Activated CD4-positive, CD25-positive, alpha-beta regulatory T cell treated with anti-CD3 and anti-CD28 coated beads, Interleukin-2, amount 50 U/mL, for 16 hours (primary cell): ENCODE results near the gene SCFD2.
"Not testable (repeated sequence)": the region's sequence is repeated elsewhere in the genome, so short reads cannot be mapped to it uniquely, and the experiment has no call there.

Experiments used
- DNase-seq: peaks from one replicate; pipeline ENCODE4 v3.0.0-alpha.2; 2020; ENCODE audit warnings: low read depth, low spot score

The SCFD2 gene

GRCh38 chr4:53346392-53346791 is 19.5 kb downstream of the SCFD2 start:
- DNase-seq: not testable (repeated sequence)

GRCh38 chr4:53340145-53340544 is 25.7 kb downstream of the SCFD2 start:
- DNase-seq: not testable (repeated sequence)

DNA sequence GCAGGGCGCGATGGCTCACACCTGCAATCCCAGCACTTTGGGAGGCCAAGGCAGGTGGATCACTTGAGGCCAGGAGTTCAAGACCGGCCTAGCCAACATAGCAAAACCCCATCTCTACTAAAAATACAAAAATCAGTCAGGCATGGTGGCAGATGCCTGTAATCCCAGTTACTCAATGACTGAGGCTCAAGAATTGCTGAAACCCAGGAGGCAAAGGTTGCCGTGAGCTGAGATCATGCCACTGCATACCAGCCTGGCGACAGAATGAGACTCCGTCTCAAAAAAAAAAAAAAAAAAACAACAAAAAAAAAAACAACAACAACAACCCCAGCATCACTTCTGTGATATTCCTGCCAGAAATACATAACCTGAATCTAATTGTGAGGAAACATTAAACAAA is 30.9 kb downstream of the SCFD2 start:
- not testable (repeated sequence) for DNase-seq

DNA sequence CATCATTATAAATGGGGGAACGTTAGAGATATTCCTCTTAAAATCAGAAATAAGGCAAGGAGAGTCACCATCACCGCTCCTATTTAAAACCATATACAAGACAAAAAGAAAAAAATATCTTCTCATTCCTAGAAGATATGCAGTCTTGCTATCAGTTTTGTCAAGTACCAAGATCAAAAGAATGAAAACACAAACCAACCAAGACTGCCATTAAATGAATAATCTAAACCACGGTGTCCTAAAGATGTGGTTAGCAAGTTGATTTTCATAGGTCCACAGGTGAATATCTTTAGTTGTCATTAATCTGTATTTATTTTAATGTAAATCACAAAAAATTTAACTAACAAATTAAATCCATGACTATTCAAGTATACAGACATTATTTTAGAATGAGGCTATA is 39.3 kb downstream of the SCFD2 start:
- DNase-seq: no peak

DNA sequence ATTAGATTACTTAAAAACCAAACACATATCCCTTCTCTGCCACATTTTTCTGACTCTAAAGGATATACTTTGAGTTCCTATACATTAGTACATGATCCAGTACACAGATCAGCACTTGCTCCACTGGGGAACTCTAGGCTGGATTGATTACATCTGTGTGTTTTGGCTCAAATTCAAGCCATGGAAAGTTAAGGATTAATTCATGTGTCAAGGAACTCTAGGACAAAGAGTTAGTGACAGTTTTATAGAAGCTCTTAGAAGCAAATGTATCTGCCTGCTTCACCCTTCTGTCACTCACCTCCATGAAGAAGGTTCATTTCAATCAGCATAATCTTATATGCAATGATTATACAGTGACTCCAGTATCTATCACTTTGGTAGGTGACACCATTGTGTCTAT is 43.2 kb downstream of the SCFD2 start:
- no peak for DNase-seq

DNA sequence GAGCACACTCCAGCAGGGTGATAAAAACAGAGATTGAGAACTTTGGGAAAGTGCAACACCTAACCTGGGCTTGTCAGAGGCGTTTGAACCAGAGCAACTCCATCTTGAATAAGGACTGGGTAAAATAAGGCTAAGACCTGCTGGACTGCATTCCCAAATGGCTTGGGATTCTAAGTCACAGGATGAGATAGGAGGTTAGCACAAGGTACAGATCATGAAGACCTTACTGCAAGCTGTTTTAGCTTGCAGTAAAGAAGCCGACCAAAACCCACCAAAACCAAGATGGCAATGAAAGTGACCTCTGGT is 43.9 kb downstream of the SCFD2 start:
- no peak for DNase-seq

GRCh38 chr4:53321151-53321983 is 44.5 kb downstream of the SCFD2 start:
- no peak for DNase-seq

DNA sequence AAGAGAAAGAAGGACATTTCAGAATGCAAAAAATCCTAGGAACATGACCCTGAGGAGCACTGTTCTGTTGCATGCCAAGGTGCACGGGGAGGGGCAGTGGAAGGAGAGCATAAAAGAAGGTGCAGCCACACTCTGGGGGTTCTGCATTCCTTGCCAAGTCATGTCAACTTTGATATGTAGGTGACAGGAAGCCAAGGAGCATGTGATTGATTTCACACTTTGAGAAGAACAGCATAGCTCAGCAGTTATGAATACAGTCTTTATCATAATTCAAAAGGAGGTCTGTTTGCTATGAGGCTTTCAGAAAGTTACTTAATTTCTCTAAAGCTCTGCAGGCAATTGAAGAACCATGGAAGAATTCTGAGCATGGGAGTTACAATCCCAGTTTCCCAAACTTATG is 50.6 kb downstream of the SCFD2 start:
- DNase-seq: no peak

- DNase-seq: no peak
These were observed 51.6 kb downstream of the SCFD2 start for GRCh38 chr4:53314252-53314651.

DNA sequence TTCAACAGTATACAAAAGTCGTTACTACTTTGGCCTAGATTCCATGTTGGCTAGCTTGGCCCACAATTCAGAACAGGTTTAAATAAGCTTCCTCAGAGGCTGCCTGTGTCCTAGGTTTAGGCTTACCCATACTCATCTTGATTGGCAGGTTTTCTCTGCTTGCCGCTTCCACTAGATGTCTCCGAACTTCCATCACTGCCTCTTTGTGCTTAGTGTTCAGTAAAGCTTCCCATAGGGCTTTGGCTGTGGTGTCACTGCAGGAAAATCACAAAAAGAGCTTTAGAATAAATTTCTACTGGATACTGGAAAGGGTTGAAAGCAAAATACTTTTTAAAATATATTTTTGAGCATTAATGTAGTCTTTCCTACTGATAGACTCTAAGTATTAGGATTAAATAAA is 52.4 kb downstream of the SCFD2 start:
- no peak for DNase-seq

GRCh38 chr4:53309321-53310040 is 56.4 kb downstream of the SCFD2 start:
- no peak for DNase-seq

- DNase-seq: no peak
These were observed 57.8 kb downstream of the SCFD2 start for GRCh38 chr4:53307819-53308780.

DNA sequence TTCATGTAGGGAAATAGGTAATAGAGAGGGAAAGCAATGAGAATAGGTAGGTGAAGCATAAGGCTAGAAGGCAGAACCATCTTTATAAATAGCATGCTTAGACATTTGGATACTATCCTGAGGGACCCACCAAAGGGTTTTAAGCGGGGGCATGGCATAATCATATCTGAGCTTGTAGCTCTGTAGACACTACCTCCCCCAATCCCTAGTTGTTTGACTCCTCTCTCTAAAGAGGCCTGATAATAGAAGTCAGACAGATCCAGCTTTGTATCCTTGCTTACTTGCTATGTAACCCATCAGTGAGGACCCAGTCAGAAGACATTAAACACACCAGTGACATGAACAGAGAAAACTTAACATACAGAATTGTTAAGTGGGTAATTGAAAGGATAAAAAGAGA is 58.7 kb downstream of the SCFD2 start:
- no peak for DNase-seq

GRCh38 chr4:53306729-53307128 is 59.1 kb downstream of the SCFD2 start:
- DNase-seq: no peak

DNA sequence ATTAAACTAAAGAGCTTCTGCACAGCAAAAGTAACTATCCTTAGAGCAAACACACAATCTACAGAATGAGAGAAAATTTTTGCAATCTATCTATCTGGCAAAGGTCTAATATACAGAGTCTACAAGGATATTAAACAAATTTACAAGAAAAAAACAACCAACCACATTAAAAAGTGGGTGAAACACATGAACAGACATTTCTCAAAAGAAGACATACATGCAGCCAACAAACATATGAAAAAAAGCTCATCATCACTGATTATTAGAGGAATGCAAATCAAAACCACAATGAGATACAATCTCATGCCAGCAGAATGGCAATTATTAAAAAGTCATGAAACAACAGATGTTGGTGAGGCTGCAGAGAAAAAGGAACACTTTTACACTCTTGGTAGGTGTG is 73.7 kb downstream of the SCFD2 start:
- not testable (repeated sequence) for DNase-seq

GRCh38 chr4:53281438-53281837 is 84.4 kb downstream of the SCFD2 start:
- DNase-seq: no peak

DNA sequence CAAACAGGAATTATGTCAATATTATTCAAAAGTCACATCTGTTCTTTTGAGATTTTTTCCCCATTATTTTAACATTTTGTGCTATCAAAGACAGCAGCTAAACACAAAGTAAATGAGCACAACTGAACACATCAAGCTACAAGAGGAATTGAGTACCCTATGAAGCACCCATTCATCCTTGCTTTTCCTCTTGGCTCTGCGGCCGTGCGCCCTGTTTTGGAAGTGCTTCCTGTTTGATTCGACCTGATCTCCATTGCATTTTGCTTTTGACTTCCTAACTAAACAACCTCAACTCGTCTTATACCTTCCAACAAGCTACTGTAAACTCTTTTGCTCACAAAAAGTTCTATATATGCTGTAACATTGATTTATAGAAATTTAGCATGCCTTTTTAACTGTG is 85.0 kb downstream of the SCFD2 start:
- no peak for DNase-seq

DNA sequence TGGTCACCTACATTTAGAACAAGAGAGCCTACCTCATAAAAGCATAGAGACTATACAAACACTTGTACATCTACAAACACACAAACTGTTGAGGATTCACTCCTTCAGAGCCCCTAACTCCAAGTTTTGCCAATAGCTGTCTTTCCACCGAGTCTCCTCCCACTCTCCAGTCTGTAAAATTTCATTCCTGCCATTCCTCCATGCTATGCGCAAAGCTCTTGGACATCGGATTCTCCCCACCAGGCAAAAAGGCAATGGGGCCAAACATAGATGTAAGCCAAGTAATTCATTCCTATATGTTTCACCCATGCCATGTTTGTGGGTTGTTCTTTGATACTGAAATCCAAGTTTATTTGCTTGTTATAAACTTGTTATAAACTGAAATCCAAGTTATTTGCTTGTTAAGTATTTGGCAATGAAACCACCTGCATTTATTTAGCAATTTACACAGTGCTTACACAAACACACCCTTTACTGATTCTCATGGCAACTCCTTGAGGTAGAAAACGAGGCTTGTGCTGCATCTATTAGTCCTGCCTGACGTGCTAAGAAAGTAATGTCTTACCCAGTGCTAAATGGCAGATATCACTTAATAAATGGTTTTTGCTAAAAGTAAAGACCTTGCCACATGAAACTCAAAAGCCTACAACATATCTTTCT is 91.1 kb downstream of the SCFD2 start:
- no peak for DNase-seq

DNA sequence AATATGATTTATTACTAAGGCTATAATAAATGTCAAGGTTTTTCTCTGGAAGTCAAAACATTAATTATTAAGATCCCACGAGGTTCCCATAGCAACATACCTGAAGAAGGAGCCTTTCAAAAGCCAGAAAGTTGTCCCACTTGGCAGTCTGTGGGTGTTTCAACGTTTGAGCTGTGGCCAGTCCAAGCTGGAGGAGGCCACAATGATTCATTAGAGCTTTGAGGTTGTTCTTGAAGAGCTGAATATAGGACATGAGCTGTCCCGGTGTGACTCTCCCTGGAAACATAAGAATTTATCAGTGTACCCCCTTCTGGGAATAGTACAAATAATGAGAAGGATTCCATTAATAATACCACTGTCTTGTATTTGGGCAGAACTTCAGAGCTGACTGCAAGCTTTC is 92.1 kb downstream of the SCFD2 start:
- no peak for DNase-seq

- DNase-seq: no peak
These were observed 98.8 kb downstream of the SCFD2 start for GRCh38 chr4:53267026-53267425.

GRCh38 chr4:53255986-53256385 is 109.9 kb downstream of the SCFD2 start:
- DNase-seq: not testable (repeated sequence)

DNA sequence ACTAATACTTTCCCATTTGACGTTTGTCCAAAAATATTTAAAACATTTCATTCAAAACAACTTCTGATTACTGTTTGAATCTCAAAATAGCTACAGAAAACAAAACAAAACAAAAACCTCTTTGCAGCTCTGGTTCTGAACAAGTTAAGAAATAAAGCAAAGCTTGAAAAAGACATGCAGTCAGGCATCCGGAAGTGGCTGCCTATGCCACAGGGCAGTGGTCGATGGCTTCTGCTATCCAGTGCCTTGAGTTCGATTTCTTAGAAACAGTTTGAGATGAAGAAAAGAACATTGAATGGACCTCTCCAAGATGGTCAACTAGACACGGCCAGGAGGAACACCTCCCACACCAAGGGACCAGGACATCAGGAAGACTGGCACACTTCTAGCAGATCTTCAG is 125.3 kb downstream of the SCFD2 start:
- no peak for DNase-seq
